Measurements from ENCODE around the gene OASL. TPM values are rescaled to one million over a fixed set of nuclear protein-coding genes. Genes with fewer than 3 reads are reported as not detected.

Gene OASL
- total RNA-seq, 1 experiment from 2014 or later, result not detected

DNA sequence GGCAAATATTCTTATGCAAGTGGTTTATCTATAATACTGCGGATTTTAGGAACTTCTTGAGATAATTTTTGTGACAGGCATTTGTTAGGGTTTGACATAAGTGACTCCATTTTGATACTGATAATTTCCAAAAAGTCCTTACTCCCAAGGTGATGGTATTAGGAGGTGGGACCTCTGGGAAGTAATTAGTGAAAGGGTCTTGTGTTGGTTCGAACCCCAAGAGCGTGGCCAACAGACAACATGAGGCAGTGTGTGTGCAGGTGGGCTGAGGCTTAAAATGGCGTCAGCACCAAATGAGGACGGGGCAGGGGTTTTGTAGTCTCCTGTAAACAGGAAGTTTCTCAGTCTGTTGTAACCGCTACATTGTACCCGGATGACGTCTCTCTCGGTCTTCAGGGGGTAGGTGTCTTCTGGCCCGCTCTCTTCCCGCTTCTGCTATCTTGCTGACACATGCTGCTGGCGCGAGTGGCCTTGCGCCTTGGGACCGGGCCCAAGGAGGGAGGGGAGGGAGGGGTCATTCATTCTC, 21.0 kb downstream of the OASL start:
- Mint-ChIP-seq H3K27me3 (ENCODE audit: low read depth) (peaks cover 2% of the 10 kb centered on the region), H3K4me3 (no peak overlapping the region), H3K4me1 (peaks cover 8% of the 10 kb centered on the region in 2 experiments), H3K27ac (no peak overlapping the region), H3K36me3 (ENCODE audit: insufficient read depth in 1 of 3, low read depth in 3 of 3) (peaks cover 0 to 9% (median 0%) of the 10 kb centered on the region in 3 experiments; a peak in 2 of 7 replicates), H3K9me3 (0 out of 5 replicates have a peak, but pooled peaks cover 0 to 2% of the 10 kb centered on the region in 2 experiments)
- TF ChIP-seq, protein P1, sequence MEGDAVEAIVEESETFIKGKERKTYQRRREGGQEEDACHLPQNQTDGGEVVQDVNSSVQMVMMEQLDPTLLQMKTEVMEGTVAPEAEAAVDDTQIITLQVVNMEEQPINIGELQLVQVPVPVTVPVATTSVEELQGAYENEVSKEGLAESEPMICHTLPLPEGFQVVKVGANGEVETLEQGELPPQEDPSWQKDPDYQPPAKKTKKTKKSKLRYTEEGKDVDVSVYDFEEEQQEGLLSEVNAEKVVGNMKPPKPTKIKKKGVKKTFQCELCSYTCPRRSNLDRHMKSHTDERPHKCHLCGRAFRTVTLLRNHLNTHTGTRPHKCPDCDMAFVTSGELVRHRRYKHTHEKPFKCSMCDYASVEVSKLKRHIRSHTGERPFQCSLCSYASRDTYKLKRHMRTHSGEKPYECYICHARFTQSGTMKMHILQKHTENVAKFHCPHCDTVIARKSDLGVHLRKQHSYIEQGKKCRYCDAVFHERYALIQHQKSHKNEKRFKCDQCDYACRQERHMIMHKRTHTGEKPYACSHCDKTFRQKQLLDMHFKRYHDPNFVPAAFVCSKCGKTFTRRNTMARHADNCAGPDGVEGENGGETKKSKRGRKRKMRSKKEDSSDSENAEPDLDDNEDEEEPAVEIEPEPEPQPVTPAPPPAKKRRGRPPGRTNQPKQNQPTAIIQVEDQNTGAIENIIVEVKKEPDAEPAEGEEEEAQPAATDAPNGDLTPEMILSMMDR (conservative IDR thresholded peaks at IDR 0.05), result no peak
- Histone ChIP-seq H3K18ac (ENCODE audit: insufficient read length, low read depth, low read length) (no peak overlapping the region), H2AK5ac (ENCODE audit: insufficient read length, low read length) (no peak overlapping the region), H4K5ac (ENCODE audit: insufficient read length, low read depth, low read length) (no peak overlapping the region), H3K4me1 (ENCODE audit: insufficient read depth, low read length) (no peaks in the 10 kb centered on the region), H3K4ac (ENCODE audit: low read depth, low read length) (no peak overlapping the region), H3T11ph (ENCODE audit: low read length) (no peak overlapping the region), H3K14ac (ENCODE audit: insufficient read depth, low read length) (no peak overlapping the region), H3K9me3 (ENCODE audit: control insufficient read depth, low read depth, low read length) (no peaks in the 10 kb centered on the region), H4K20me1 (ENCODE audit: control insufficient read depth, insufficient read depth, insufficient read length) (no peaks in the 10 kb centered on the region), H3K23ac (ENCODE audit: insufficient read length, low read depth, low read length) (no peak overlapping the region), H3K9ac (ENCODE audit: extremely low read depth, insufficient read length, low read length) (no peak overlapping the region), H2BK120ac (ENCODE audit: low read depth, low read length, poor library complexity, severe bottlenecking) (no peak overlapping the region), H4K91ac (ENCODE audit: insufficient read length, low read depth, low read length) (no peak overlapping the region), H3K4me2 (ENCODE audit: insufficient read depth, insufficient read length, low read length) (no peak overlapping the region), H2BK5ac (ENCODE audit: insufficient read length, low read length) (no peak overlapping the region), H4K8ac (replicated peaks; ENCODE audit: insufficient read length, low read depth, low read length) (no peak overlapping the region), H2BK12ac (ENCODE audit: insufficient read length, low read depth, low read length) (no peak overlapping the region), H3K79me1 (ENCODE audit: insufficient read depth, low read depth, low read length, poor library complexity, severe bottlenecking) (peaks cover 3% of the 10 kb centered on the region), H2BK20ac (ENCODE audit: low read depth, low read length, poor library complexity, severe bottlenecking) (no peak overlapping the region), H3K27ac (ENCODE audit: insufficient read length, low read depth, low read length) (no peak overlapping the region), H3K79me2 (ENCODE audit: insufficient read depth, low read length) (no peaks in the 10 kb centered on the region), H2AFZ (ENCODE audit: low read length) (no peak overlapping the region), H3K56ac (ENCODE audit: insufficient read length, low read depth, low read length) (no peak overlapping the region), H3K23me2 (ENCODE audit: insufficient read length, low read depth, low read length, poor library complexity, severe bottlenecking) (peaks cover 4% of the 10 kb centered on the region), H2BK15ac (ENCODE audit: low read depth, low read length) (no peak overlapping the region), H3K27me3 (ENCODE audit: insufficient read depth, low read length) (no peaks in the 10 kb centered on the region)
- WGBS (ENCODE audit: extremely low coverage, insufficient read length, low lambda C conversion rate), result no CpG with 5 or more reads among the region's 15 CpGs
- DNase-seq, result no peak

All from H9 (cell line).